HepG2 (cell line): ENCODE measurements around the gene GGTLC1. TPM values are rescaled to one million over a fixed set of nuclear protein-coding genes. Genes with fewer than 3 reads are reported as not detected.

ENCODE experiments used
- BORCS8-MEF2B ChIP-seq: sonication (generic); formaldehyde crosslinking; IDR thresholded peaks from 2 replicates; pipeline ENCODE4 v1.8.0; 2022; ENCODE audit warnings: mild to moderate bottlenecking, missing genetic modification reagents
- FOSL2 ChIP-seq: sonication (generic); formaldehyde crosslinking; IDR thresholded peaks from 2 replicates; pipeline ENCODE4 v1.4.0; 2020; ENCODE audit warnings: missing genetic modification reagents
- FOXA3 ChIP-seq: IDR thresholded peaks from 2 replicates; pipeline ENCODE4 v1.6.1; 2016; ENCODE audit warnings: missing genetic modification reagents, missing compliant biosample characterization
- HNRNPH1 ChIP-seq: fragments of 200-400 bp; formaldehyde crosslinking; optimal IDR thresholded peaks from 2 replicates; pipeline ENCODE3; 2017; ENCODE audit warnings: mild to moderate bottlenecking, low read depth, low read length
- KLF13 ChIP-seq: sonication (generic); formaldehyde crosslinking; IDR thresholded peaks from 2 replicates; pipeline ENCODE4 v1.4.0; 2020; ENCODE audit warnings: mild to moderate bottlenecking, missing genetic modification reagents
- MIER2 ChIP-seq: IDR thresholded peaks from 2 replicates; pipeline ENCODE4 v1.6.1; 2016; ENCODE audit warnings: missing biosample characterization, missing genetic modification reagents
- MTF2 ChIP-seq: sonication (generic); formaldehyde crosslinking; IDR thresholded peaks from 2 replicates; pipeline ENCODE4 v1.5.0; 2020; ENCODE audit warnings: missing genetic modification reagents, borderline replicate concordance
- NFE2 ChIP-seq: sonication (generic); formaldehyde crosslinking; IDR thresholded peaks from 2 replicates; pipeline ENCODE4 v1.4.0; 2020; ENCODE audit warnings: missing genetic modification reagents
- NR2F1 ChIP-seq, 2 experiments: fragments of 450-650 bp in 1 of 2; formaldehyde crosslinking in 1 of 2; IDR thresholded peaks; 2 replicates each; pipeline versions ENCODE4 v1.5.0 to v1.6.1; 2016 to 2020; ENCODE audit warnings: mild to moderate bottlenecking in 1 of 2, missing compliant biosample characterization in 1 of 2, missing genetic modification reagents in 1 of 2, moderate library complexity in 1 of 2
- POLR2G ChIP-seq: fragments of 200-400 bp; formaldehyde crosslinking; IDR thresholded peaks from 2 replicates; pipeline ENCODE4 v1.6.1; 2018; ENCODE audit warnings: mild to moderate bottlenecking, low read depth, low read length, moderate library complexity
- PTBP1 ChIP-seq: fragments of 200-400 bp; formaldehyde crosslinking; IDR thresholded peaks from 2 replicates; pipeline ENCODE4 v1.6.1; 2018; ENCODE audit warnings: low read length, low read depth; ENCODE audit not compliant: poor library complexity, severe bottlenecking
- REPIN1 ChIP-seq: sonication (generic); formaldehyde crosslinking; IDR thresholded peaks from 2 replicates; pipeline ENCODE4 v1.8.0; 2022; ENCODE audit warnings: missing genetic modification reagents, low read depth, mild to moderate bottlenecking, borderline replicate concordance
- SKI ChIP-seq: fragments of 450-650 bp; IDR thresholded peaks from one replicate; pipeline ENCODE4 v1.6.1; 2018; ENCODE audit warnings: mild to moderate bottlenecking; ENCODE audit not compliant: partially characterized antibody
- SOX13 ChIP-seq, 3 experiments: fragments of 450-650 bp in 1 of 3; sonication (generic) in 1 of 3; formaldehyde crosslinking in 1 of 3; IDR thresholded peaks in 2 of 3; conservative IDR thresholded peaks in 1 of 3; 2 replicates each; pipeline versions ENCODE4 v1.5.0 to v1.6.1; 2016 to 2020; ENCODE audit warnings: antibody characterized with exemption in 1 of 3, mild to moderate bottlenecking in 1 of 3, missing compliant biosample characterization in 1 of 3, missing genetic modification reagents in 1 of 3, moderate library complexity in 1 of 3
- TERF1 ChIP-seq: sonication (generic); formaldehyde crosslinking; IDR thresholded peaks from 2 replicates; pipeline ENCODE4 v1.8.0; 2022; ENCODE audit warnings: mild to moderate bottlenecking, missing genetic modification reagents, moderate library complexity
- ZFX ChIP-seq: sonication (generic); formaldehyde crosslinking; IDR thresholded peaks from 2 replicates; pipeline ENCODE4 v1.4.0; 2020; ENCODE audit warnings: mild to moderate bottlenecking, low read depth, missing genetic modification reagents, moderate library complexity
- ZNF101 ChIP-seq: sonication (generic); formaldehyde crosslinking; IDR thresholded peaks from 2 replicates; pipeline ENCODE4 v1.4.0; 2020; ENCODE audit warnings: mild to moderate bottlenecking, low read depth, missing genetic modification reagents, borderline replicate concordance
- ZNF549 ChIP-seq: sonication (generic); formaldehyde crosslinking; IDR thresholded peaks from 2 replicates; pipeline ENCODE4 v1.5.0; 2020; ENCODE audit warnings: missing genetic modification reagents
- ZNF580 ChIP-seq: IDR thresholded peaks from 2 replicates; pipeline ENCODE4 v1.6.1; 2016; ENCODE audit warnings: low read depth, borderline replicate concordance
- ZNF619 ChIP-seq: sonication (generic); formaldehyde crosslinking; IDR thresholded peaks from 2 replicates; pipeline ENCODE4 v1.4.0; 2020; ENCODE audit warnings: mild to moderate bottlenecking, missing genetic modification reagents
- ZNF776 ChIP-seq: sonication (generic); formaldehyde crosslinking; IDR thresholded peaks from 2 replicates; pipeline ENCODE4 v1.4.0; 2020; ENCODE audit warnings: mild to moderate bottlenecking, missing genetic modification reagents
- ZNF879 ChIP-seq: sonication (generic); formaldehyde crosslinking; IDR thresholded peaks from 2 replicates; pipeline ENCODE4 v1.8.1; 2023; ENCODE audit warnings: missing genetic modification reagents
- polyA plus RNA-seq, 8 experiments: library from polyadenylated mRNA; depleted of rRNA in 3 of 8; stranded (reverse) in 7 of 8; unstranded in 1 of 8; fragments of >200 nt; fragmentation: Illumina TruSeq in 4 of 8; extraction: Trizol in 4 of 8; gene quantifications; 2 replicates each; pipeline versions ENCODE4 v1.2.1 to v1.2.3, GENCODE V29; 2011 to 2016; ENCODE audit warnings: low read depth in 4 of 8, missing spikeins in 1 of 8, mixed read lengths in 1 of 8; ENCODE audit not compliant: insufficient read depth in 1 of 8
- total RNA-seq, 5 experiments: library from RNA; depleted of rRNA; stranded (reverse); fragments of >200 nt; fragmentation: Illumina TruSeq; extraction: Trizol; gene quantifications; 2 replicates each; pipeline ENCODE4 v1.2.3, GENCODE V29; 2016; ENCODE audit warnings: low read depth in 1 of 5
- TF ChIP-seq, protein P1 (sequence below): sonication (generic); formaldehyde crosslinking; IDR thresholded peaks from 2 replicates; pipeline ENCODE4 v1.4.0; 2020; ENCODE audit warnings: missing genetic modification reagents
- TF ChIP-seq, protein P2 (sequence below): sonication (generic); formaldehyde crosslinking; IDR thresholded peaks from 2 replicates; pipeline ENCODE4 v1.5.0; 2020; ENCODE audit warnings: missing genetic modification reagents
- TF ChIP-seq, protein P3 (sequence below): sonication (generic); formaldehyde crosslinking; IDR thresholded peaks from 2 replicates; pipeline ENCODE4 v1.5.0; 2020; ENCODE audit warnings: mild to moderate bottlenecking, low read depth, missing genetic modification reagents, borderline replicate concordance
- TF ChIP-seq, protein P4 (sequence below): sonication (generic); formaldehyde crosslinking; IDR thresholded peaks from 2 replicates; pipeline ENCODE4 v1.8.1; 2023; ENCODE audit warnings: missing genetic modification reagents, mild to moderate bottlenecking, borderline replicate concordance
- TF ChIP-seq, protein P5 (sequence below): sonication (generic); formaldehyde crosslinking; IDR thresholded peaks from 2 replicates; pipeline ENCODE4 v1.9.0; 2022; ENCODE audit warnings: missing genetic modification reagents, mild to moderate bottlenecking, borderline replicate concordance

Gene GGTLC1
- total and polyA plus RNA-seq, 2 of the 13 experiments (the other 11 are each of a cell fraction or from before 2014, with no cell fraction given): not detected

DNA sequence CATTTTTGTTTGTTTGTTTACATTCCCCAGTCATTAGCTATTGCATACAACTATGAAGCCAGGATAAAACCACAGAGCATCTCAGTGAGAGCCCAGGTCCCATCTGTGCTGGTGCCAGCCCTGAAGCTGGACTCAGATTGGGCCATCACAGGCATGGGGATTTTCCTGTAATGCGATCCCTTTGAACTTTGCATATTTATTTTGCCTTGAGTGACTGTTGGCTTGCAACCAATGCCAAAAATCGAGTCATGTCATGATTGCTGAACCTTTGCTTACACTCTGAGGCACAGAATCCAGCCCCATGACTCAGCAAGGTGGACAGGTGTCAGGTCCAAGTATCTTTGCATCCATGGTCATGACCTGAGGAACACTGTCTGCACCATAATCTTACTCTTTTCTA lies 46.2 kb upstream of the GGTLC1 start (continued):
- no peak for TF ChIP-seq MIER2 (CRISPR knock-in tag)
- TF ChIP-seq PTBP1: no peak
- peak; percentile 56; the same call in 1 of the 2 replicates for TF ChIP-seq NFE2 (CRISPR knock-in tag)
- TF ChIP-seq FOSL2 (CRISPR knock-in tag): peak; percentile 84
- TF ChIP-seq ZFX (CRISPR knock-in tag): no peak
- TF ChIP-seq, protein P1, sequence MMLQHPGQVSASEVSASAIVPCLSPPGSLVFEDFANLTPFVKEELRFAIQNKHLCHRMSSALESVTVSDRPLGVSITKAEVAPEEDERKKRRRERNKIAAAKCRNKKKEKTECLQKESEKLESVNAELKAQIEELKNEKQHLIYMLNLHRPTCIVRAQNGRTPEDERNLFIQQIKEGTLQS: peak; percentile 51; the same call in 1 of the 2 replicates
- TF ChIP-seq, protein P2, sequence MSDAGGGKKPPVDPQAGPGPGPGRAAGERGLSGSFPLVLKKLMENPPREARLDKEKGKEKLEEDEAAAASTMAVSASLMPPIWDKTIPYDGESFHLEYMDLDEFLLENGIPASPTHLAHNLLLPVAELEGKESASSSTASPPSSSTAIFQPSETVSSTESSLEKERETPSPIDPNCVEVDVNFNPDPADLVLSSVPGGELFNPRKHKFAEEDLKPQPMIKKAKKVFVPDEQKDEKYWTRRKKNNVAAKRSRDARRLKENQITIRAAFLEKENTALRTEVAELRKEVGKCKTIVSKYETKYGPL (CRISPR knock-in tag): no peak
- TF ChIP-seq ZNF101 (CRISPR knock-in tag): no peak
- TF ChIP-seq ZNF879 (CRISPR knock-in tag): no peak
- TF ChIP-seq, protein P3, sequence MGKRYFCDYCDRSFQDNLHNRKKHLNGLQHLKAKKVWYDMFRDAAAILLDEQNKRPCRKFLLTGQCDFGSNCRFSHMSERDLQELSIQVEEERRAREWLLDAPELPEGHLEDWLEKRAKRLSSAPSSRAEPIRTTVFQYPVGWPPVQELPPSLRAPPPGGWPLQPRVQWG: no peak
- no peak for TF ChIP-seq ZNF580
- TF ChIP-seq, protein P4, sequence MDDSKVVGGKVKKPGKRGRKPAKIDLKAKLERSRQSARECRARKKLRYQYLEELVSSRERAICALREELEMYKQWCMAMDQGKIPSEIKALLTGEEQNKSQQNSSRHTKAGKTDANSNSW (CRISPR knock-in tag): no peak
- TF ChIP-seq NR2F1 (CRISPR knock-in tag; IDR thresholded peaks at IDR 0.05): no peak
- TF ChIP-seq HNRNPH1: no peak
- no peak for TF ChIP-seq POLR2G
- no peak for TF ChIP-seq MTF2 (CRISPR knock-in tag)
- no peak for TF ChIP-seq BORCS8-MEF2B (CRISPR knock-in tag)
- TF ChIP-seq, protein P5, sequence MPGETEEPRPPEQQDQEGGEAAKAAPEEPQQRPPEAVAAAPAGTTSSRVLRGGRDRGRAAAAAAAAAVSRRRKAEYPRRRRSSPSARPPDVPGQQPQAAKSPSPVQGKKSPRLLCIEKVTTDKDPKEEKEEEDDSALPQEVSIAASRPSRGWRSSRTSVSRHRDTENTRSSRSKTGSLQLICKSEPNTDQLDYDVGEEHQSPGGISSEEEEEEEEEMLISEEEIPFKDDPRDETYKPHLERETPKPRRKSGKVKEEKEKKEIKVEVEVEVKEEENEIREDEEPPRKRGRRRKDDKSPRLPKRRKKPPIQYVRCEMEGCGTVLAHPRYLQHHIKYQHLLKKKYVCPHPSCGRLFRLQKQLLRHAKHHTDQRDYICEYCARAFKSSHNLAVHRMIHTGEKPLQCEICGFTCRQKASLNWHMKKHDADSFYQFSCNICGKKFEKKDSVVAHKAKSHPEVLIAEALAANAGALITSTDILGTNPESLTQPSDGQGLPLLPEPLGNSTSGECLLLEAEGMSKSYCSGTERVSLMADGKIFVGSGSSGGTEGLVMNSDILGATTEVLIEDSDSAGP: no peak
- no peak for TF ChIP-seq SOX13 (IDR thresholded peaks at IDR 0.05)
- TF ChIP-seq SOX13 (CRISPR knock-in tag; conservative IDR thresholded peaks at IDR 0.05 in 1 of 2, IDR thresholded peaks at IDR 0.05 in 1 of 2): no peak
- no peak for TF ChIP-seq ZNF549 (CRISPR knock-in tag)
- TF ChIP-seq KLF13 (CRISPR knock-in tag): no peak
- TF ChIP-seq SKI: no peak
- 0 out of 2 replicates have a peak, but pooled peaks have one; percentile 48 for TF ChIP-seq FOXA3 (CRISPR knock-in tag)
- TF ChIP-seq REPIN1 (CRISPR knock-in tag): peak; percentile 51; the same call in 1 of the 2 replicates
- TF ChIP-seq TERF1 (CRISPR knock-in tag): no peak
- TF ChIP-seq ZNF776 (CRISPR knock-in tag): no peak
- no peak for TF ChIP-seq ZNF619 (CRISPR knock-in tag)
